IPS-11a (cell line): Measurements from ENCODE around the gene NANOS2.

ENCODE experiments used
- H3K4me3 ChIP-seq: one replicate; pipeline ENCODE4 v1.5.1; 2013; ENCODE audit warnings: low read depth, low read length, control low read depth

NANOS2 gene

DNA sequence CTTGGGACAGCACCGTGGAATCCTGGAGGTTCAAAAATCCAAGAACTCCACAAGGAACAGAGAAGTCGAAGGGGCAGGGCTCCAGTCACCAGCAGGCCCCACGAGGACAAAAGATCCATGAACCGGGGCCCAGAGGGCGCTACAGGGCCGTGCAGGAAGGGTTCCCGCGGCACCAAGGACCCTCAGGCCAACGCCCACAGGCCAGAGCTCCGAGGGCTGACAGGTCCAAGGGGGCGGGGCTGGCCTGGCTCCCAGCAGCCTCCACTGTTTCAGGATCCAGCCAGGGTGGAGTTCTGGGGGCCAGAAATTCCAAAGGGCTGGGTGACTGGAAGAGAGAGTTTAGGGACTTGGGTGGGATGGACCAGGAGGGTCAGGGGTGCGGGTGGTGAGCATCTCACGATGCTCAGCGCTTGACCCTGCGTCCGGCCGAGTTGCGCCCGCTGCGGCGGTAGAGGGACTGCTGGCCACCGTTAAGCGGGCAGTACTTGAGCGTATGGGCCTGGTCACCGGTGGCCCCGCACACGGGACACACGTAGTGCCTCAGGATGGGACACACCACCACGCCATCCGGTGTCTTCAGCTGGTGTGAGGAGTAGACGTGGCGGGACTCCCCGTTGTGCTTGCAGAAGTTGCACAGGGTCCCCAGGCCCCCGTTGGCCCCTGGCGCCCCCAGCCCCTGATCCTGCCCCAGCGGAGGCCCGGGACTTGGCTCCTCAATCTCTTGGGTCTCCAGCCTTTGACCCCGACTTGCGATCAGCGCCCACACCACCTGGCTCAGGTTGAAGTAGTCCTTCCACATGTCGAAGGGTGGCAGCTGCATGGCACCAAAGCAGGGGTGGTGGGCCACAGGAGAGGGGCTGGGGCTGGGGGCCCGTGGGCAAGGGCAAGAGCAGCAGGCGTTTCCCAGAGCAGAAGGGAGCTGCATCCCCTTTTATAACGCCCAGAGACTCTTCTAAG, at the start of gene NANOS2:
Gene NANOS2 (minus strand): TSS at position 905 of the 957 bp plus-strand sequence. CDS start 85 bp downstream, at position 820.
- no peak within 1 kb of the TSS for H3K4me3 ChIP-seq

DNA sequence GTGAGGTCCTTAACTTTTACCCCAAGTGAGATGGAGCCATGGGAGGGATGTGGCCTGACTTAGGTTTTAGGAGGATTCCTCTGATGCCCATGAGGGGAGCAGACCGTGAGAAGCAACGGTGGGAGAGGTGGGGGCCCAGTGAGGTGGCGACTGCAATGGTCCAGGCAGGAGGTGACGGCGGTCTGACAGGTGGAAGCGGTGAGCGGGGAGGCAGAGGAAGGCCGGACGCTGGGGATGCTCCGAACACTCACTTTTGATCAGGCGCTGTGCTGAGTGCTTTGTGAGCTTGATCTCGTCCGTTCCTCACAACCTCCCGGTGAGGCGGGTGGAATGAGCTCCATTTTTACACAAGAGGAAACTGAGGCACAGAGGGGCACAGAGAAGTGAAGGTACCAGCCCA, 47.4 kb upstream of the NANOS2 start:
- no peak overlapping the region for H3K4me3 ChIP-seq

- H3K4me3 ChIP-seq = no peak overlapping the region
Observed at GRCh38 chr19:45960595-45961235, 46.1 kb upstream of the NANOS2 start.

DNA sequence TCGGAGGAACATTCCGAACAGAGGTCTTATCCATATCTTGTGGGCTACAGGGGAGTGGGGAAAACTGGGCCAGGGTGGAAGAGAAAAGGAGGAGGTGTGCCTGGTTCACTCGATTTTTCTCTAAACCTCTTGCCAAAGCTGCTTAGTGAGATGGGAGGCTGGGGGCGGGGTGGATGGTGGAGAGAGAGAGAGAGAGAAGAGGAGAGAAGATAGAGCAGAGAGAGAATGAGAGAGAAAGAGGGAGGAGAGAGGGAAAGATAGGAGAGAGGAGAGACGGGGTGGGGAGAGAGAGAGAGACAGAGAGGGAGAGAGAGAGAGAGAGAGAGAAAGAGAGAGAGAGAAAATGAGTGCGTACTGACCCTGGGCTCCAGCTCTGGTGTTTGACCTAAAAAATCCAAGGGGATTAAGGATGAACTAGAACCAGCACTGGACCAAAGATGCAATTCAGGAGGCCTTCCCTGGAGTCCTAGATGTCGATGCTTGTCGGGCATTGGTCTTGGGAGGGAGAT, 45.0 kb upstream of the NANOS2 start:
- H3K4me3 ChIP-seq = no peak overlapping the region

DNA sequence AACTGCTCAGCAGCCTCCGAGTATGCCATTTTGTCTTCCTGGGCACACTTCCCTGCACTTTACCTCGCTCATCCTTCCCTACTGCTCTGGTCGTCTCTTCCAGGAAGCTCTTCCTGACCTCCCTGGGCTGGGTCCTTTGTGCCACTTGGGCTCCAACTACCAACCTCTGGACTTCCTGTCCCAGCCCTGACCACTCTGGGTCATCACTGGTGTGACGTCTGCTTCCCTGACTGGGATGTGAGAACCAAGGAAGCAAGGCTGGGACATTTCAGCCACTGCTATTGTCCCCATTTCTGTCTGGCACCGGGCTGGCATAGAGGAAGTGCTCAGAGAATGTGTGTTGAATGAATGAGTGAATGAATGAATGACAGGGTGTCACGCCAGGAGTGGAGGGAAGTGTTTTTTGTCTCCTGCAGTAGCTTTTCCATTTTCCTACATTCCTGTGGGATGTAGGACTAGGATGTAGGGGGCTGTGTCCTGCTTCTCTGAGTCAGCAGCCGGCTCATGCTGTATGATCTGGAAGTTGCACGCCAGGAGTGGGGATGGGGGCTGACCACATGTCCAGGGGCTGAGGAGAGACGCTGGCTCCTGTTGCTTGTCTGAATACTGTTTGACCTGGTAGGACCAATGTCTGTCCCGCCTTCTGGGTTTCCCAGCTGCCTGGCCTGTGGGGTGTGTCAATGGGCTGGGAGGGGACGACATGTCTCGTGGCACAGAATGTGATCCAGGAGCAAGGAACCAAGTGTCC, 44.4 kb upstream of the NANOS2 start:
- no peak overlapping the region for H3K4me3 ChIP-seq

- H3K4me3 ChIP-seq = no peak overlapping the region
Observed at GRCh38 chr19:45958320-45958719, 43.7 kb upstream of the NANOS2 start.

GRCh38 chr19:45955905-45956608, 41.5 kb upstream of the NANOS2 start:
- H3K4me3 ChIP-seq = no peak overlapping the region

DNA sequence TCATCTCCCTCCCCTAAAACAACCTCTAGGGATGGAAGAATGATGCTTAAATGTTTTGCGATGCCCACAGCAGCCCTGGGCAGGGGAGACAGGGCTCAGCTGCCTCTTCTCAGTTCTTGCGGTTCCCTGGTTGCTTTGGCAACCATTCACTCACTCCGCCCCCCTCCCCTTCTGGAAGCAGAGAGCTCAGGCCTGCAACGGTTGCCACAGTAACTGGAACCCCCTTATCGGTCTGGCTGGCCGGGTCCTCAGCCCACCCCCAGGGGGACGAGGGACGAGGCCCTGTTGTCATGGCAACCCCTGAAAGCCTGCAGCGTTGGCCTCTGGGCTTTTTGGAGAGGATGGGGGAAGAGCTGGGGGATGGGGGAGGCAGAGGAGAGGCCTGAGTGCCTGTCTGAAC, 39.6 kb upstream of the NANOS2 start:
- no peak overlapping the region for H3K4me3 ChIP-seq

DNA sequence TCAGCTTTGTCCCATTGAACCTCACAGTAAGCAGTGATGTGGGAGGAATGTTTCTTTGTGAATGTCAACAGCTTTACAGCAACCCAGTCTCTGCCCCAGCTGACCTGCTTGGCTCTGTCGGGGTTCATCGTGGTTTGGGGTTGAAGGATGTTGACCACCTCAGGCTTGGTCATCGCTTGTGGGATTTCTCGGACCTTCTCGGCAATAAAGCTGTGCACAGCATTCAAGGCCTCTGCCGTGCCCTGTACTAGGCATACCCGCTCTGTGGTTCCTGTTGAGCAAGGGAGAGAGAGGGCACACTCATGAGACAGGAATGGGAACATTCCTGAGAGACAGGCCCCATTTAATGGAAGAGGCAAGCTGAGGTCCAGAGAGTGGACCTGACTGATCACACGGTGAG, 39.1 kb upstream of the NANOS2 start:
- no peak overlapping the region for H3K4me3 ChIP-seq

DNA sequence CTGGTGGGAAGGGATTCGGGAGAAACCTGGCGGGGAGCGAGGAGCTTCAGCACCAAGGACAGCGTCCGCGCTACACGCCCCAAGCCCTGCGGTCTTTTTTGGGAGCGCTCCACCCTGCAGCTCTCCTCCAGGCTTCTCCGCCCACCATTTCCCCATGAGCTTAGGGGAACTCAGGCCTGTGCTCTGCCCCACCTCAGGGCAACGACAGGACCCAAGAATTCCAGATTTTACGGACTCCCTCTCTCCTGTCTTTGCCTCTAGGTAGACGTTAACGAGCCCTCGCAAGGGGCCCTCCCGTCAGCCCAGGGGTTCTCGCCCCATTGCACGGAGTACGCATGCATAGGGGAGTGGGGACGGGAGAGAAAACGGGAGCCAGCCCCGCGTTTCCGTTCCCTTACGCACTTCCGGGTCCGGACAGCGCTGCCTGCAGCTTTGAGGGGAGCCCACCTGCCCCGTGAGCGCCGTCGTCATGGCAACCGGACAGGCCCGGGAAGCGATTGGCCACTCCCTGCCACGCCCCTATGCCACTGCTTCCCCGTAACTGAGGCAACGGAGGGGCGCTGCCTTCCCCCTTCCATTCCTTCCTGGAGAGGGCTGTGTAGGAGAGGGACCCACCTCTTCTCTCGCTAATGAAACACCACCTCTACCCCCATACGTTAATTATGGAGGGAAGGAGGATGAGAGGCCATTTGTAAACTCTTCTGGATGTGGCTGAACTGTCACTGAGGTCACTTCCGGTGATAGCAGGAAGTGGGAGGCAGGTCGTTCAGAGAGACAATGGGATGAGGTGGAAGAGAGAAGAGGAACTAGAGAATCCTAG, 38.3 kb upstream of the NANOS2 start:
- H3K4me3 ChIP-seq = peak overlapping the region; percentile 70

GRCh38 chr19:45952341-45952685, 37.7 kb upstream of the NANOS2 start:
- H3K4me3 ChIP-seq = no peak overlapping the region

DNA sequence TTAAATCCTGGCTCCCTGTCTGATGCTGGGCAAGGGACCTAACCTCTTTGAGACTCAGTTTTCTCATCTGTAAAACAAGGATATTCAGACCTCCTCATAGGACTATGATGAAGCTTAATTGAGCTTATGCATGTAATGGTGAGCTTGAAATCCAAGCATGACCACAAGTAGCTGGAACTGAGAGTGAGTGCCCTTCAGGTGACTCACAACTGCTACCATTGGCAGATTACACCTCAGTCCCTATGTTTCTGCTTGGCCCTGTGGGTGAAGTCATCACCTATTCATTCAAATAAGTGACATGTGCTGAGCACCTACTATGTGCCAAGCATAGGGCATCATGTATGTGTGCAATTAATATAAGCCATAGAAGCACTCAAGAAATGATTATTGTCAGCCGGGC, 33.3 kb upstream of the NANOS2 start:
- H3K4me3 ChIP-seq = no peak overlapping the region

DNA sequence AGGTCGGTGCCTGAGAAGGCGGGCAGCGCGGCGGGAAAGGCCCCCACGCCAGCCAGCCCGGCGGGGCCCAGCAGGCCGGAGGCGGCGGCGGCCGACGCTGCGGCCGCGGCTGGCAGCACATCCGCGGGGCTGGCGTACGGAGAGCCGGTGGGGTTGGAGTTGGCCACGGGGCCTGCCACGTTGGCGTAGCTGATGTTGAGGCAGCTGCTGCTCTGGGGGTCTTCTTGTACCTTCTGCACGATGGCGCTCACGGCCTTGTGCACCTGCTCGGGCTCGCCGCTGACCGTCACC, 25.9 kb upstream of the NANOS2 start:
- H3K4me3 ChIP-seq = no peak overlapping the region

- H3K4me3 ChIP-seq = no peak overlapping the region
Observed at GRCh38 chr19:45939792-45940514, 25.4 kb upstream of the NANOS2 start.

- no peak overlapping the region for H3K4me3 ChIP-seq
Observed at GRCh38 chr19:45938733-45939319, 24.2 kb upstream of the NANOS2 start.

- no peak overlapping the region for H3K4me3 ChIP-seq
Observed at GRCh38 chr19:45935267-45935666, 20.7 kb upstream of the NANOS2 start.

- H3K4me3 ChIP-seq = no peak overlapping the region
Observed at GRCh38 chr19:45934551-45935230, 20.1 kb upstream of the NANOS2 start.

- no peak overlapping the region for H3K4me3 ChIP-seq
Observed at GRCh38 chr19:45933759-45934158, 19.2 kb upstream of the NANOS2 start.

- no peak overlapping the region for H3K4me3 ChIP-seq
Observed at GRCh38 chr19:45931055-45931454, 16.5 kb upstream of the NANOS2 start.
